ENCODE results near the gene FIG4.
"Not testable (repeated sequence)": the region's sequence is repeated elsewhere in the genome, so short reads cannot be mapped to it uniquely, and the experiment has no call there.

The FIG4 gene

GRCh38 chr6:109690737-109691621 is at the start of gene FIG4, which contains the start of gene AK9:
Gene FIG4, plus strand, starts transcription at chr6:109691296. Its CDS starts 140 bp downstream, at chr6:109691436.
Gene AK9, minus strand, starts transcription at chr6:109691202. Its CDS starts 15,457 bp downstream, at chr6:109675745.
- DNase-seq = peak; percentile 88 to 91

DNA sequence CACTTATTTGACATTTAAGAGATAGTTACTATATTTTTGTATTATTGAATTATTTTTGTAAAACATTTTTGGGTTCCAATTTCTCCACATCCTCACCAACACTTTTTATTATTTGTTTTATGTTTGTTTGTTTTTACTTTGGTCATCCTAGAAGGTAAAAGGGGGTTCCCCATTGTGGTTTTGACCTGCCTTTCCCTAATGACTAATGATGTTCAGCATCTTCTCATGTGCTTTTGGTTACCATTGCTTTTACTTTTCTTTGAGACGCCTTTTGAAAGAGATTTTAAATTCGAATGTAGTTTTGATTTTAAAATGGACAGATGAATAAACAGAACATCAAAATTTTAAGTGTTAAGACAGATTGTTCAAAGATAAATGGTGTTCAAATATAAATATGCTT is 47.0 kb upstream of the FIG4 start:
- no peak for DNase-seq

- no peak for DNase-seq
Observed at GRCh38 chr6:109653264-109653663, 37.8 kb upstream of the FIG4 start.

DNA sequence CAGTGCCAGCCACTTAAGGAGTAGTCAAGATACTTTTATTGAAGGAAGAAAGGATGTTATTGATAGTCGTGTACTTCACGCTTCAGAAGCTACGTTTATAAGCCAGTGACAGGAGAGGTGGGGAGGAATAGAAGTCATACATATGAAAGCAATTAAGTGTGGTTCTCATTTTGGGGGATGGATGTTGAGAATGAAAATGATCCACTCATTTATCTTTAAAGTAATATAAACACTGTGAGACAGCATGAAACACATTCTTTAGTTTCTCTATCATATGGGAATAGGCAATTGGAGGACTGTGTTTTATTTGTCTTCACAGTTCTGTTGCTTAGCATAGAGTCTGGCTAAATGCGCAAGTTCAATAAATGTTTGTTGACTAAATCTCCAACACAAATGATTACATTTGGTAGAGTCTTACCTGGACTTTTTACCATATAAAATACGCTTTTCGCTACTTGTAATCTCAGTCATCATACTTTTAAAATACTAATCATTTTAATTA is 35.3 kb upstream of the FIG4 start:
- DNase-seq = no peak

- DNase-seq = no peak
Observed at GRCh38 chr6:109660526-109661320, 30.4 kb upstream of the FIG4 start.

GRCh38 chr6:109662192-109662591 is 28.9 kb upstream of the FIG4 start:
- no peak for DNase-seq

- no peak for DNase-seq
Observed at GRCh38 chr6:109669811-109670210, 21.3 kb upstream of the FIG4 start.

DNA sequence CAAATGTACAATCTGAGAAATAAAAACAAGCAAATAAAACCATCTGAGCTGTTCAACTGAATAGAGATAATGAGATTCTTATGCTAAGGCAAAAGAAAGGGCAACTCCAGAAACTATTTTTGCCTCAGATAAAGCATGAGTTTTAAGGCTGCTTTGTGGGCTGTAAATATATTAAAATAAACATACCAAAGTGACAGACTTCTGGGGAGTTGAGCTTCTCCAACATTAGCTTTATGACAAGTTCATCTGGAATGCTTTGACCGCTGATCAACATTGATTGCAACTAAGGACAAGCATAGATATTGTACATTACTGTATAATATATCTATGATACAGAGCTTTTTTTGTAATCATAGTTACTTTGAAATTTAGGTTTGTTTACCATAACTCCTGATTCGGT is 19.4 kb upstream of the FIG4 start:
- DNase-seq = no peak

DNA sequence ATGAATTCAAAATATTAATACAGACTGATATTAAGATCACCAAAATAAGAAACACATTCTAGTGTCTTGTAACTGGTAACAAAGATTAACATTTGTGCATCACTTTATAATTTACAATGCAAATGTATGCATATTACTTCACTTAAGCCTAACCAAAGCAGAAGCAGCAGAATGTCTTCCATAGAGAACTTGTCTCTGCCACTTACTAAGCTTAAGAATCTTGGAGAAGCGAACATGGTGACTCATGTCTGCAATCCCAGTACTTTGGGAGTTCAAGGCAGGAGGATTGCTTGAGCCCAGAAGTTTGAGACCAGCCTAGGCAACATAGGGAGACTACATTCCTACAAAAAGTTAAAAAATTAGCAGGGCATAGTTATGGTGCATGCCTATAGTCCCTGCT is 18.9 kb upstream of the FIG4 start:
- no peak for DNase-seq

DNA sequence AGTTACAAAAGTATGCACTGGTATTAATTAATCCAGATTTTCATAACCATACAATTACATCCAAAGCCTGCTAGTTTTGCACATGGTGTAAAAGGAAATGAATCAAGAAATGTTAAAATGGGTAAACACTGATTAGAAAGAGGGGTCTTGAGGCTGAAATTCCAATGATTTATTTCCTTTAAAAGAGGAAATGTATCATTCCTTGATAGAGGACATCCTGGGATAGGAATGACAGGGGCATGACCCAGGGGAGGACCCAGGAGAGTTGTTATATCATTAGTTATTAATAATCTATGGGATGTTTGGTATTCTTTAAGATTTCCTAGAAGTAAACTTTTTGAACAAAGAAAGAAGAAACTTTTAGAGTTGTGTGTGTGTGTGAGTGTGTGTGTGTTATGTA is 18.3 kb upstream of the FIG4 start:
- no peak for DNase-seq

DNA sequence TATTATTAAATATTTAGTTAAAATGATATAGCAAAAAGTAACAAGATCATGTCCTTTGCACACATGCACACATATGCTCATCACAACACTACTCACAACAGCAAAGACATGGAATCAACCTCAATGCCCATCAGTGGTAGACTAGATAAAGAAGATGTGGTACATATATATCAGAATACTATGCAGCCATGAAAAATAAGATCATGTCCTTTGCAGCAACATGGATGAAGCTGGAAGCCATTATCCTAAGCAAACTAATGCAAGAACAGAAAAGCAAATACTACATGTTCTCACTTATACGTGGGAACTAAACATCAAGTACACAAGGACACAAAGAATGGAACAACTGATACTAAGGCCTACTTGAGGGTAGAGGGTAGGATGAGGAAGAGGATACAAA is 14.4 kb upstream of the FIG4 start:
- DNase-seq = no peak

DNA sequence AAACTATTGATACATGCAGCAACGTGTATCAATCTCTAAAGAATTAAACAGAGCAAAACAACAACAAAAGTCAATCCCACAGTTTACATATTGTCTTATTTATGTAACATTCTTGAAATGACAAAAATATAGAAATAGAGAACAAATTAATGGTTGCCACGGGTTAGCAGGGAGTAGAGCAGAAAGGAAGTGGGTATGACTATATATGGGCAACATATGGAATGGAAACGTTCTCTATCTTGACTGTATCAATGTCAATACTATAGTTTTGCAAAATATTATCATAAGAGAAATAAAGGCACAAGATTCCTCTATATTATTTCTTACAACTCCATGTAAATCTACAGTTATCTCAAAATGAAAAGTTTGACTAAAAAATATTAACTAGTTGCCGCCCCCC is 12.9 kb upstream of the FIG4 start:
- DNase-seq = no peak

GRCh38 chr6:109678661-109679505 is 12.2 kb upstream of the FIG4 start:
- DNase-seq = not testable (repeated sequence)

DNA sequence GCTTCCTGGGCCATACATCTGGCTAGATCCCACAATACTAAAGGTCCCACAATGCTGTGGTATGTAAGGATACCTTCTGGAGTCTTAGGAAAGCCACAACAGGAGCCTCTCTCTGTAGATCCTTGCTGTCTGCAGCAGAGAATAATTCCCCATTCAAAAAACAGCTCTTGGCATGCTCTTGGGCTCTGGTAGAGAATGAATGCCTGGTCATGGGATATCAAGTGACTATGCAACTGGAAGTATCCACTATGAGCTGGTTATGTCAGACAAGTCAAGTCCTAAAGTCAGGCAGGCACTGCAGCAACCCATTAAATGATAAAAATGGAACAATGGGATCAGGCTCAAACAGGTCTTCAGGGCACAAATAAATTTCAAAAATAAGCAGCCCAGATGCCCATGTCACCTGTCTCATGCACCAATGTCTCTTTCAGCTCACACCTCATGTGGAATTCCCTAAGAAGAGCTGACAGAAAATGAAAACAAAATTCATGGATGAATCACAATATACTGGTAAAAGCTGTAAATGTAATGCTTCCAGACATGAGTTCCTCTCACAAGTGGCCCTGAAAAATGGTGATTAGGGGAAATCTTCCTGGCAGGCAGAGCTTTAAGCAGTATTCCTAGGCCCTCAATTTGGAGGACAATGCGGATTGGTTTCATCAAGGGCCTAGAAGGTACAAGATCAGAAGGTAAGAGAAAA is 4.4 kb upstream of the FIG4 start:
- DNase-seq = no peak

DNA sequence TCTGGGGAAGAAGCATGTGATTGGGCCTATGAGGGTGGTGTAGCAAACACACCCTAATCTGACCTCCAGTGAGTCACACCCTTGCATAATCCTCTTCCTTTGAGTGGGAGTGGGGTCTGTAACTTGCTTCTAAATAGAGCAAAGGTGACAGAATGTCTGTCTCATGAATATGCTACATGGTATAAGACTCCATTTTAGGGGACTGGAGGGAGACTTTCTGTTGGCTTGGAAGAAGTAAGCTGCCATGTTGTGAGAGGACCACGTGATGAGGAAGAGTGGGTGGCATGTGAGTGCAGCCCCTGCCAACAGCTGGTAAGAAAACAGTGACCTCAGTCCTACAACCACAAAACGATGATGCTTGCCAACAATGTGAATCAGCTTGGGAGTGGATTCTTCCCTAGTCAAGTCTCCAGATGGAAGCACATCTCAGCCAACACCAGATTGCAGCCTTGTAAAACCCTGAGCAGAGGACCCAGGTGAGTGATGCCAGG is 3.8 kb upstream of the FIG4 start:
- DNase-seq = no peak

GRCh38 chr6:109690373-109690736 is 741 bp upstream of the FIG4 start:
- peak; percentile 51 to 58 for DNase-seq

DNA sequence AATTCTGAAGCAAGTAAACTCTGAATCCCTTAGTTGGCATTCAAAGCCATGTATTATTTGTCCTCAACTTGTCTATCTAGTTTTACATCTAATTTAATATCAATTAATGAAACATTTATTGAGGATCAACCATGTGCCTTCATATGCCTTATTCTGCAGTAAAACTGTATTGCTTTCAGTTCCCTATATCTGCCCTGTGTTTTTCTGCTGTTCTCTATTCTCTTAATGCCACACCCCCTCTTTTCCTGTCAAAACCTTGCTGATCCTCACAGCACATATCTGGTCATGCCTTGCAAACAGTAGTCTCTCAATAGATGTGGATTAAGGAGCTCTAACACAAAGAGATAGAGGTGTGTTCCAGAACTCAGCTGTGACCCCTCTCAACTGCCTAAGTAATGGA is 2.0 kb downstream of the FIG4 start:
- peak in 1 of 2 donors; percentile 15 for DNase-seq

- DNase-seq = peak in 1 of 2 donors; percentile 25
Observed at GRCh38 chr6:109695468-109695867, 4.4 kb downstream of the FIG4 start.

DNA sequence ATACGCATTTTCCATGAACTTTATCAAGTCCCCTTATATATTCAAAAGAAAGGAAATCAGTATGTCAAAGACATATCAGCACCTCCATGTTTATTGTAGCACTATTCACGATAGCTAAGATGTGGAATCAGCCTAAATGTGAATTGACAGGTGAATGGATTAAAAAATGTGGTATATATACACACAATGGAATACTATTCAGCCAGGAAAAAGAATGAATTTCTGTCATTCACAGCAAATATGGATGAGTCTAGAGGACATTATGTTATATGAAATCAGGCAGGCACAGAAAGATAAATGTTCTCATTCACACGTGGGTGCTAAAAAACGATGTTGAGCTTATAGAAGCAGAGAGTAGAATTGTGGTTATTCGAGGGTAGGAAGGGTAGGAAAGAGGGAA is 5.3 kb downstream of the FIG4 start:
- DNase-seq = no peak

DNA sequence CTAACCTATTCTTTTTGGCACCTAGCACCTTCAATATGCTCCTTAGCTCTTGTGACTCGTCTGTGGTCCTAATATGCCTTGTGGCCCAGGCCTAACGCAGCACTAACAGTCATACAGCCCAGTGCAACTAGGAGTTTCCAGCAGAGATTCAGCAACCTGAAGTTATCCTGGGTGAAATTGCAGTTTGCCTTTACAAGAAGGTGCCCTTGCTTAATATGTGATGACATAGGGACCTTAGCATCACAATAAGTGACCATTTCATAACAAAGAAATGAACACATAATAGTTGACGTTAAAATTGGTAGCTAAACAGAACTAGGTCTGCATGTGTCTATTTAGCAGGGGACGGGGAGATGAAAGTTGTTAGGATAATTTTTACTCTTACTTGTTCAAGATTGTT is 10.1 kb downstream of the FIG4 start:
- no peak for DNase-seq

GRCh38 chr6:109701774-109702173 is 10.7 kb downstream of the FIG4 start:
- DNase-seq = no peak

DNA sequence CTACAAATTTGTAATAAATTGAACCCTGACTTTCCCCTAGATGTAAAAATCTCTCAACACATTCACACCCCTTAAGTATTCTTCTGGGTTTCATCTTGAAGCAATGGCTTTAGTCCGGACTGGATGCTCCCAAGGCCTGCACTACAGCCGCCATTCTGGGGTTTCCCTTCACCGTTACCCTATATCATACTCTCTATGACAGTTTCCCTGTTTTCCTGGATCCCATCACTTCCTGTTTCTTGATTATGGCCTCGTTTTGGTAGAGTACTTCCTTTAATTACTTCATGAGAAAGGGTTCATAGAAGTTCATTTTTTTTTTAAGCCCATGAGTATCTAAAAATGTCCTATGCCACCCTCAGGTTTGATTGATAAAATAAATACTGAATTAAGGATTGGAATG is 11.7 kb downstream of the FIG4 start:
- no peak for DNase-seq

All from CD4-positive, alpha-beta T cell treated with Interferon alpha-2 for 1 hour (primary cell).